Stimulated activated CD4-positive, alpha-beta T cell treated with anti-CD3 and anti-CD28 coated beads, TNF-alpha, amount 100 ng/mL, for 1 hour (primary cell): ENCODE measurements around the gene PTPN13.

Source experiments
- DNase-seq, 3 donors: peaks; one replicate each; pipeline ENCODE4 v3.0.0-alpha.2; 2020; ENCODE audit warnings: low read depth in 3 of 3, low spot score in 1 of 3

PTPN13 gene

GRCh38 chr4:86809809-86810208 lies 215.7 kb downstream of the PTPN13 start:
- no peak for DNase-seq

- DNase-seq = no peak
Observed at GRCh38 chr4:86810847-86811246, 216.7 kb downstream of the PTPN13 start.

- no peak for DNase-seq
Observed at GRCh38 chr4:86815653-86816052, 221.5 kb downstream of the PTPN13 start.

GRCh38 chr4:86816501-86817273 lies 222.6 kb downstream of the PTPN13 start:
- no peak for DNase-seq

GRCh38 chr4:86818211-86818610 lies 224.1 kb downstream of the PTPN13 start:
- no peak for DNase-seq

GRCh38 chr4:86818841-86819240 lies 224.7 kb downstream of the PTPN13 start:
- no peak for DNase-seq

- no peak for DNase-seq
Observed at GRCh38 chr4:86819561-86819960, 225.4 kb downstream of the PTPN13 start.

- no peak for DNase-seq
Observed at GRCh38 chr4:86821151-86821550, 227.0 kb downstream of the PTPN13 start.

GRCh38 chr4:86822136-86822535 lies 228.0 kb downstream of the PTPN13 start:
- no peak for DNase-seq

- no peak for DNase-seq
Observed at GRCh38 chr4:86825511-86825910, 231.4 kb downstream of the PTPN13 start.

GRCh38 chr4:86831262-86832130 lies 237.4 kb downstream of the PTPN13 start:
- no peak for DNase-seq

GRCh38 chr4:86833615-86834014 lies 239.5 kb downstream of the PTPN13 start:
- no peak for DNase-seq

GRCh38 chr4:86834901-86835300 lies 240.8 kb downstream of the PTPN13 start:
- DNase-seq = no peak

- no peak for DNase-seq
Observed at GRCh38 chr4:86835677-86836076, 241.6 kb downstream of the PTPN13 start.

- no peak for DNase-seq
Observed at GRCh38 chr4:86837691-86838503, 243.8 kb downstream of the PTPN13 start.

GRCh38 chr4:86840858-86841257 lies 246.7 kb downstream of the PTPN13 start:
- no peak for DNase-seq

GRCh38 chr4:86841309-86841708 lies 247.2 kb downstream of the PTPN13 start:
- DNase-seq = no peak

GRCh38 chr4:86845593-86845992 lies 251.5 kb downstream of the PTPN13 start:
- no peak for DNase-seq

- no peak for DNase-seq
Observed at GRCh38 chr4:86846921-86847320, 252.8 kb downstream of the PTPN13 start.

GRCh38 chr4:86847571-86847970 lies 253.5 kb downstream of the PTPN13 start:
- no peak for DNase-seq

GRCh38 chr4:86848136-86848535 lies 254.0 kb downstream of the PTPN13 start:
- no peak for DNase-seq
